Activated CD8-positive, alpha-beta memory T cell treated with anti-CD3 and anti-CD28 coated beads, Interleukin-2, amount 50 U/mL, for 1 hour (primary cell): ENCODE measurements around the gene PTPN18.

Source experiments
- DNase-seq: peaks from one replicate; pipeline ENCODE4 v3.0.0-alpha.2; 2020; ENCODE audit errors: extremely low read depth

PTPN18 gene

GRCh38 chr2:130339885-130340745, 15.7 kb upstream of the PTPN18 start:
- no peak for DNase-seq

- DNase-seq: no peak
Measured at GRCh38 chr2:130341562-130342019, 14.3 kb upstream of the PTPN18 start.

GRCh38 chr2:130342020-130342532, 13.8 kb upstream of the PTPN18 start:
- DNase-seq: peak; percentile 53

- DNase-seq: peak; percentile 93
Measured at GRCh38 chr2:130342533-130343275, 13.2 kb upstream of the PTPN18 start, which contains the start of gene IMP4. TSS of gene IMP4 (plus strand) at chr2:130342897. CDS start at chr2:130342933, 36 bp downstream.

- DNase-seq: no peak
Measured at GRCh38 chr2:130344578-130344977, 11.3 kb upstream of the PTPN18 start.

- DNase-seq: no peak
Measured at GRCh38 chr2:130345091-130345490, 10.8 kb upstream of the PTPN18 start.

GRCh38 chr2:130345611-130346010, 10.2 kb upstream of the PTPN18 start:
- DNase-seq: no peak

GRCh38 chr2:130346041-130346740, 9.7 kb upstream of the PTPN18 start:
- DNase-seq: no peak

- no peak for DNase-seq
Measured at GRCh38 chr2:130346741-130347066, 9.2 kb upstream of the PTPN18 start.

- no peak for DNase-seq
Measured at GRCh38 chr2:130347220-130347925, 8.5 kb upstream of the PTPN18 start.

GRCh38 chr2:130349174-130349573, 6.7 kb upstream of the PTPN18 start:
- DNase-seq: no peak

- DNase-seq: no peak
Measured at GRCh38 chr2:130351711-130352110, 4.1 kb upstream of the PTPN18 start.

- DNase-seq: no peak
Measured at GRCh38 chr2:130352237-130352636, 3.6 kb upstream of the PTPN18 start.

GRCh38 chr2:130353291-130354138, 2.3 kb upstream of the PTPN18 start:
- no peak for DNase-seq

- DNase-seq: no peak
Measured at GRCh38 chr2:130354139-130354428, 1.8 kb upstream of the PTPN18 start.

- no peak for DNase-seq
Measured at GRCh38 chr2:130355172-130355577, 681 bp upstream of the PTPN18 start.

- DNase-seq: no peak
Measured at GRCh38 chr2:130357864-130358263, 2.0 kb downstream of the PTPN18 start.

- DNase-seq: no peak
Measured at GRCh38 chr2:130358420-130359350, 2.8 kb downstream of the PTPN18 start.

GRCh38 chr2:130359466-130359865, 3.6 kb downstream of the PTPN18 start:
- no peak for DNase-seq

- DNase-seq: no peak
Measured at GRCh38 chr2:130363479-130363878, 7.6 kb downstream of the PTPN18 start.
